NCI-H146 treated with DMSO at 0.1 percent for 48 hours (cell line): ENCODE measurements around the gene CDC42EP1.
"Not testable (repeated sequence)": the region's sequence is repeated elsewhere in the genome, so short reads cannot be mapped to it uniquely, and the experiment has no call there.

Source experiments
- DNase-seq: peaks from one replicate; lab custom pipeline; 2025; ENCODE audit not compliant: unreplicated experiment; lab: John Stamatoyannopoulos, UW

CDC42EP1 gene

GRCh38 chr22:37609240-37610152 lies 49.2 kb downstream of the CDC42EP1 start:
- DNase-seq = no peak

DNA sequence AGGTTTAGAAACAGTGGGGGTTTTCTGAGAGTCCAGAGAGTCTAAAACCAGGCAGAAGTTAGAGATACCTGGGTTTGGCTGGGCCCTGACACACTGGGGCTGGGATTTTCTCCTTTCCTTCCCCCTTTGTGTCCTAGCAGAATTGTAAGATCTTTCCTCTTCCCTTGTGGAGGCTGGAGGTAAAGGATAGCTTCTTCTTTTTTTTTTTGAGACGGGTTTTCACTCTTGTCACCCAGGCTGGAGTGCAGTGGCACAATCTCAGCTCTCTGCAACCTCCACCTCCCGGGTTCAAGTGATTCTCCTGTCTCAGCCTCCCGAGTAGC lies 49.8 kb downstream of the CDC42EP1 start:
- not testable (repeated sequence) for DNase-seq

DNA sequence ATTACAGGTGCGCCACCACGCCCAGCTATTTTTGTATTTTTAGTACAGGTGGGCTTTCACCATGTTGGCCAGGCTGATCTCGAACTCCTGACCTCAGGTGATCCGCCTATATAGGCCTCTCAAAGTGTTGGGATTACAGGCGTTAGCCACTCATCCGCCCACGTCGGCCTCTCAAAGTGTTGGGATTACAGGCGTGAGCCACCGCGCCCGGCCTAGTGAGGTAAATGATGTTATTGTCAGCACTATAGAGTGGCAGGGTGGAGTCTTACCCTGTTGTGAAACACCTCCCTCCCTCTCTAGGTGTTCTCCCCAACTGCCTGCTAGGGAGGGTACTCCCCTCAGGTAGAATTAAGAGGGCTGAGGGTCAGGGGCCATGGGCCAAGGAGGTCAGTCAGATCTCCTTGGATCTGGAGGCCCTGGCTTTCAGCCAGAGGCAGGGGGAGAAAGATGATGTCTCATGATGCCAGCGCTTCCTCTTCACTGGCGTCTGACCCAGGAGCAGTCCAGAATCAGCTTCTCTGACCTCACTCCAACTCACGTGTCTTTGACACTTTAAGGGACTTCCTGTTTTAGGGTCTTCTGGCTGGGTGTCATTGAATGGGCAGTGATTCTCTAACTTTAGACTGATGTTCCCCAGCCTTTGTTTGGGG lies 50.3 kb downstream of the CDC42EP1 start:
- no peak for DNase-seq

DNA sequence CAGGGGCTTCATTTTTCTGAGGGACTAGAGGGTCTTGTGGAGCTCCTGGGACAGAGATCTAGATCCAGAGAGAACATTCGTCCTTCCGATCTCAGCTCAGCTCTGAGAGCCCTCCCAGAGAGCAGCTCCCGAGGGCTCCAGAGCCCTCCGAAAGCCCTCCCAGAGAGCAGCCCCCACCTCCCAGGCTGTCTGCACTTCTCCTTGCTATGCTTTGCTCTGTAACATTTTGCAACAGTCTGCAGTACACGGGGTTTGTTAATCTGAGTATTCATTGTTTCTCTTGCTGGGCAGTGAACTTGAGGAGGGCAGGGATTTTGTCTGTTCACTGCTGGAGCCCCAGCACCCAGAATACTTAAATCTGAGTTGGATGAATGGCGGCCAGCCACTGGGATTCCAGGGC lies 50.9 kb downstream of the CDC42EP1 start:
- no peak for DNase-seq

DNA sequence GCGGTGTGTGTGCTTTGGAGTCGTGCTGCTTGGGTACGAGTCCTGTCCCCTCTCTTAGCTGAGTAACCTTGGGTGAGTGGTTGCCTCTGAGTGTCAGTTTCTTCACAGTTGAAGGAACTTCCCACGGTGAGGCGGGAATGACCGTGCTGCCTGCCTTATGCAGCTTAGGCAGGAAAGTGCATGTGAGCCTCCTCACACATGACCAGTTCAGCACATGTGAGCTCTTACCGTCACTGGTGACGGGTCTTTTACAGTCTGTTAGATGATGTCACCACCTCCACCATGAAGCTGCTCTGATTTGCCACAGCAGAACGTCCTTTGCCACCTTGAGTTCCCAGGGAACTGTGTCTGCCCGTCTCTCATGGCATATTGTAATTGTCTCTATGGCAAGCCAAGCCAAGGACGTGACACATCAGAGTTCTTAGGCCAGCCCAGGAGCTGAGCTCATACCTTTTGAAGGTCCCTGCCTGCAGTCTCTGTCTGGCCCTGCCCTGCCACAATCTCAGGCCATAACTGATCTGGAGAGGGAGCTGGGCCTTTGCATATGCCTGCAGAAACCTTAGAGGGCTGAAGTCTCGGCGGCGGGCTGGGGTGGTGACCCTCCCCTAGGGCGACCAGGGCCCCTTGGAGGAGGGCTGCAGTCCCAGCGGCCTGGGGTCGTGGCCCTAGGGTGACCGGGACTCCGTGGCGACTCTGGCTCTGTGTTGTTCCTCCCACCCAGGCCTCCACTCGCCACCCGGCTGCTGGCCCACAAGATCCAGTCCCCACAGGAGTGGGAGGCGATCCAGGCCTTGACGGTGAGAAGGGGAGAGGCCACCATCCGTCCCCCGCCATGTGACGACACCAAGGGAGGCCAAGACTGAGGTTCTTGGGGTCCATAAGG lies 56.2 kb downstream of the CDC42EP1 start:
- DNase-seq = no peak

DNA sequence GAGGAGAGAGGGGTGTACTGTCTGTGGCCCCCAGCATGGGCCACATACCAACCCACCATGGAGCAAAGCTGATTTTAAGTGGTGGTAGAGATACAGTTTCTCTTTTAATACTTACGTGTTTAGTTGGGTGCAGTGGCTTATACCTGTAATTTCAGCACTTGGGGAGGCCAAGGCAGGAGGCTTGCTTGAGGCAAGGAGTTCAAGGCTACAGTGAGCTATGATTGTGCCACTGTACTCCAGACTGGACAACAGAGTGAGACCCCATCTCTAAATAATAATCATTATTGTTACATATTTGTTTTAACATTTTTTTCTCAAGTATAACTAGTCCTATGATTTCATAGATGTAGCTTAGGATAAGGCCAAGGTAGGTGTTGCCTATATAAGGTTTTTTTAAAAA lies 57.2 kb downstream of the CDC42EP1 start:
- no peak for DNase-seq

- DNase-seq = no peak
Measured at GRCh38 chr22:37618072-37618656, 57.9 kb downstream of the CDC42EP1 start.

DNA sequence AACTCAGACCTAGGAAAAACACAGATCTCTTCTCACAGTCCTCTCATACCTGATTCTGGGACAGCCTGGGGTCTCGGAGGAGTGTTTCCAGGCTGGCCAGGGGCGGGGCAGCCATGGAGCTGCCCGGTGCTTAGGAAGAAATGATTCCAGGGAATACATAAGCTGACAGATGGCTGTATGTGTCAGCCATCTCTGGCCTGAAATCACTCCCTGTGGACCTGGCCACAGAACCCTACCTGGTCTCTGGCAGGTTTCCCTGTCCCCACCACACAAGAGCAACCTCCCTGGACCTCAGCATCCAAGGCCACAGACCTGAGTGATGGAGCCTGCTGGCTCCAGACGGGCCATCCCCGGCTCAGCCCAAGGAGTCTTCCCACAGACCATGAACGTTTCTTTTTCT lies 58.4 kb downstream of the CDC42EP1 start:
- DNase-seq = no peak
